ENCODE results near the gene GPD1.
A peak's percentile ranks its signal among the peaks of the same experiment; 100 is the strongest.
"Not testable (repeated sequence)": the region's sequence is repeated elsewhere in the genome, so short reads cannot be mapped to it uniquely, and the experiment has no call there.

The GPD1 gene

DNA sequence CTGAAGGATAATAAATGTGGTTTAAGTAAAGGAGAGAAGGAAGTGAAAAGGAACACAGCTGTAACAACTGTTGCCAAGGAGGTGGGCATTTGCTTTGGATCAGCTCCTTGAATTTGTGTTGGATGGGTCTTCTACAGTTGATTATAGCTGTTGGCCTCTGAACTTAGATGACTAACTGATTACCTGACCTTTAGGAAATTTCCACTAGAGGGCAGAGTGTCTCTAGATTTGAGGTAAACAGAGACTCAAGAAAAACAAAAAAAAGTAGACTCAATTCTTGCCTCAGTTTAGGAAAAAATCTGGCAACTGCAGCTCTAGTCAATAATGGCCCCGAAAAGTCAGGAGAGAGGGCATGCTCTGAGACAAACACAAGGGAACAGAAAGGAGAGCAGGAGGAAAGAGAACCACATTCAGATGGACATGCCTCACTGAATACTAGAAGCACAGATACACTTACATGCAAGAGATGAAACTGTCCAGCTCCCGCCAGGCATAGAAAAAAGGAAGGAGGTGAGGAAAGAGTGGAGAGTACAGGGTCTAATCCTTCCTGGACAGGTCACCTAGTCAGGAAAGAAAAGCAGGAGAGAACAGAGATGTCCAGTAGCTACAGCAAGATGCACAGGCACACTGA, 28.8 kb downstream of the GPD1 start:
- peak; percentile 4 for DNase-seq

DNA sequence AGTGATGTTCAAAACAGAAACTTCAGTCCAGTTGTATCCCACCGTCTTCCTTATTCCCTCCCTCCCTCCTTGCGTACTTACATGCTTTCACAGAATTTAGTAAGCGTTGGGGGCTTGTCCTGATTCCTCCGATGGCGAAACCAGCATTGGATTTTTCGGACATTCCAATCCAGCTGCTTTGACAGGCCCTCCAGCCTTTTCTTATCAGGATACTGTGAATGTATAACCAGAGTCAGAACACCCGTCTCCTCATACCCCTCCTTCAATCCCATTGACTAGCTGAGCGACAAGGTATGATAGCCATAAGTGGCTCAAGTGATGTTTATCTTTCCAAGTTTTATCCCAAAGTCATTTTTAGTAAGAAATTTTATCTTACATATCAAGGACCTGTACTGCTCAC, 39.2 kb downstream of the GPD1 start:
- no peak for DNase-seq

DNA sequence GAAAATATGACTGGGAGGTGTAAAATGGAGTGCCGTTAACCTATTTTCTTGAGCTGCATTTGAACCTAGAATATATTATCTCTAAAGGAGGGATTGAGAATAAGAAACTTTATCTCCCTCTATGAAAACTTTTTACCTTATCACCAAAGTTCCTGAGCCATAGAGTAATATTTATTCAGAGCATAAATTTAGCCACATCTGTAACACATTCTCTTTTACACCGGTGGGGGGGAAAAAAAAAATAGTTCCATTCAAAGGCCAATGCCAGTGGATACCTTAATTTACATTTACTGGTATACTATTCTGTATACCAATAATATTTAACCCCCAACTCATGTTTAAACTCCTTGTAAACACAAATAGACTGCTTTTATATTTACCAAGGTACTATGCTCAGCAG, 41.6 kb downstream of the GPD1 start:
- DNase-seq = no peak

DNA sequence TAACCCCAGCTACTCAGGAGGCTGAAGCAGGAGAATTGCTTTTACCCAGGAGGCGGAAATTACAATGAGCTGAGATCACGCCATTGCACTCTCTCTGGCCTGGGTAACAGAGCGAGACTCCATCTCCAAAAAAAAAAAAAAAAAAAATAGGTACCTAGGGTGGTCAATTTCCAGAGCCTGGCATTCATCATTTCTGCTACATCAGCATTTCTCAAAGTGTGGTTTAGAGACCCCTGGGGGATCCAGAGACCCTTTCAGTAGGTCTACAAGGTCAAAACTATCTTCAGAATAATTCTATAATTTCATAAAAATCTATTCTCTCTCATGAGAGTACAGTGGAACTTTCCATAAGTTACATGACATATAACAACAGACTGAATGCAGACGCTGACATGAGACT, 43.5 kb downstream of the GPD1 start:
- no peak for DNase-seq

DNA sequence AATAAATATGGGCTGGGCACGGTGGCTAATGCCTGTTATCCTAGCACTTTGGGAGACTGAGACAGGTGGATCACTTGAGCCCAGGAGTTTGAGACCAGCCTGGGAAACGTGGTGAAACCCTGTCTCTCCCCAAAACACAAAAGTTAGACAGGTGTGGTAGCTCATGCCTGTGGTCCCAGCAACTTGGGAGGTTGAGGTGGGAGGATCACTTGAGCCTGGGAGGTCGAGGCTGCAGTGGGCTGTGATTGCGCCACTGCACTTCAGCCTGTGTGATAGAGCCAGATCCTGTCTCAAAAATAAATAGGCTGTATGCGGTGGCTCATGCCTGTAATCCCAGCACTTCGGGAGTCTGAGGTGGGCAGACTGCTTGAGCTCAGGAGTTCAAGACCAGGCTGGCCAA, 44.2 kb downstream of the GPD1 start:
- not testable (repeated sequence) for DNase-seq

DNA sequence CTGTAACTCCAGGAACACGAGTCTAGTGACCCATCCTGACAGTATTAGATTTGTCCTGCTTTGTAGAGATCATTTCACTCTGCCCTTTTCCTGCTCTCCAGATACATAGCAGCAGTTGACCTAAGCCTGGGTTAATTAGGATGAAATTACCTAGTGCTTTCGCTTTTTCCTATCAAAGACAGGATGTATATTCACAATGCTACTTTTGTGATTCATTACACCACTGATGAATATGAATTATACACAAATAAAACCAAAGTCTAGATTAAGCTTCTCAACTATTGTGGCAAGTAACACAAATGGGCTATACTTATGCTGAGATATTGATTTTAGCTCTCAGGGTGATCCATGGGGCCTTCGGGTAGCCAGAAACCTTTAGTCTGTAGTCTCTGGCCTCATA, 45.5 kb downstream of the GPD1 start:
- no peak for DNase-seq

DNA sequence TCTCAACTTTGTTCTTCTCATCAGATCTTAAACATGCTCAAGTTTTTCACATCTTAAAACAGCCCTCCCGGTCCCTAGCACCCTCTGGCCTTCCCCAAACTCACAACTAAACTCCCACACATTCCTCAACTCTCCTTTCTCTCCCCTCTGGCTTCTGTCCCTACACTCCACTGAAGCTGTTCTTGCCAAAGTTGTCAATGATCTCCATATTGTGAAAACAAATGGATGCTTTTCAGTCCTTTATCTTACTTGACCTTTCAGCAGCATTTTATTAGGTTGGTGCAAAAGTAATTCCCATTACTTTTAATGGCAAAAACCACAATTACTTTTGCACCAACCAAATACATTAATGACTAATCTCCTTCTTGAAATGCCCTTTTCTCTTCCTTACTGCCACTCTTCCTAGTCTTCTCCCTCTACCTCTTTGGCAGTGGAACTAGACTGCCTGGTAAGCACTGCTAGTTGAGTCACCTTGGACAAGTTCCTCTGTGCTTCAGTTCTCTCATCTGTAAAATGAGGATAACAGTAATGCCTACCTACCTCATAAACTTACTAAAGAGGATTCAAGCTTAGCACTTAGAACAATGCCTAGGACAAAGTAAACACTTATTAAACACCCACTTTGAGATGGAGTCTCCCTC, 47.4 kb downstream of the GPD1 start:
- no peak for DNase-seq

DNA sequence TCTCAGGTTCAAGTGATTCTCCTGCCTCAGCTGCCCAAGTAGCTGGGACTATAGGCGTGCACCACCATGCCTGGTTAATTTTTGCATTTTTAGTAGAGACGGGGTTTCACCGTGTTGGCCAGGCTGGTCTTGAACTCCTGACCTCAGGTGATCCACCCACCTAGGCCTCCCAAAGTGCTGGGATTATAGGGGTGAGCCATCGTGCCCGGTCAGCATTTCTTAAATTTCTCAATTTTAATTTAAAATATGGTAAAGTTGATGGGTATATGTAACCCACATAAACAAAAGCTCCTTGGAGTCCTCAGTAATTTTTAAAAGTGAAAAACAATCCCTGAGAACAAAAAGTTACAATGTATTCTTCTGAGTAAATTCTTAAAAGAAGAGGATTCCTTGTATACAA, 51.1 kb downstream of the GPD1 start:
- not testable (repeated sequence) for DNase-seq

DNA sequence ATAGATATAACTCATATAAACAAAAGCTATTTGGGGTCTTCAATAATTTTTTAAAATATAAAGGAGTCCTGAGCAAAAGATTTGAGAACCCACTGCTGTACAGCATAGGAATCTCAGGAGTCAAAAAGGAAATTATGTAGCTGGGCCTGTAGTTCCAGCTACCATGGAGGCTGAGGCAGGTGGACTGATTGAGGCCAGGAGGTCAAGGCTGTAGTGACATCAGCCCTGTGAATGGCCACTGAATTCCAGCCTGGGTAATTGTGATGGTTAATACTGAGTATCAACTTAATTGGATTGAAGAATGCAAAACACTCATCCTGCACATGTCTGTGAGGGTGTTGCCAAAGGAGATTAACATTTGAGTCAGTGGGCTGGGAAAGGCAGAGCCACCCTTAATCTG, 52.8 kb downstream of the GPD1 start:
- no peak for DNase-seq

DNA sequence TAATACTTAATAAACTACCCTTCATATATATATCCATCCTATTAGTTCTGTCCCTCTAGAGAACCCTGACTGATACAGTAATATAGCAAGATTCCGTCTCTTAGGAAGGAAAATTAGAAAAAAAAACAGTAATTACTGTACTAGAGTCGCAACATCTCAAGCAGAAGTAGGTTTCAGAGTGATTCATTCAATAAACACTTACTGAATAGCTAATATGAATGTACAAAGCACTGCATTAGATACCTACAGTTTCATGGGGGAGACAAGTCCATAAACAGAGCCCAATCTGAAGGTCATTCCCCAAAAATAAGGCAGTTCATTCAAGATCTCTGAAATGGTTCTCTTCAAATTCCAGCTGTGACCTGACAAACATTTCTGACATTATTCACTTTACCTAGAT, 53.5 kb downstream of the GPD1 start:
- DNase-seq = no peak

DNA sequence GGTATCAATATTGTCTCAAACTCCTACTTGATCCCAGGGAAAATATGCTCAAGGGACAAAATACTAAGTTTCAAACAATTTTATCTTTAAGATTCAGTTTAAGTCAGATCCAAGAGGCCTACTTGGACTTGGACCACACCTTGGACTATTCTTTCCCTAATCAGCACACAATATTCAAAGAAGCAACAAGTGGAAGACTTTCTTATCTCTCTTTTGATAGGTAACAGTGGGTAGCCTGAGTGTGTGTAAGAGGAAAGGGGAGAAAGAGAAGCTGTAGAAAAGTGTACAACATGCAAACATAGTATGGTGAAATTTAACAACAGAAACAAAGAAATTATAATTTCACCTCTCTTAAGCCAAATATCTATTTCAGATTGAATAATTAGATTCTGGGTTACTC, 56.8 kb downstream of the GPD1 start:
- no peak for DNase-seq
